Measurements from ENCODE around the gene IQCM. TPM values are rescaled to one million over a fixed set of nuclear protein-coding genes. Genes with fewer than 3 reads are reported as not detected.

The IQCM gene
- total and polyA plus RNA-seq, 10 of the 15 experiments (the other 5 are each of a cell fraction or from before 2014, with no cell fraction given), result not detected

GRCh38 chr4:149836546-149836945, 20.9 kb upstream of the IQCM start:
- Histone ChIP-seq H3K27me3 (replicated peaks in 1 of 2; ENCODE audit: control insufficient read depth in 2 of 2, insufficient read depth in 2 of 2, low read length in 1 of 2) (no peaks in the 10 kb centered on the region), H3K4me3 (no peak overlapping the region), H4K20me1 (ENCODE audit: control insufficient read depth, insufficient read depth) (no peaks in the 10 kb centered on the region), H2AFZ (ENCODE audit: control insufficient read depth, low read depth, low read length) (no peak overlapping the region), H3K4me2 (ENCODE audit: control insufficient read depth, insufficient read depth) (no peak overlapping the region), H3K79me2 (ENCODE audit: control insufficient read depth, insufficient read depth, low read length) (no peaks in the 10 kb centered on the region), H3K36me3 (ENCODE audit: control insufficient read depth in 2 of 2, insufficient read depth in 2 of 2, low read length in 1 of 2) (no peaks in the 10 kb centered on the region), H3K27ac (ENCODE audit: control insufficient read depth, insufficient read depth) (no peak overlapping the region), H3K9me3 (replicated peaks; ENCODE audit: control insufficient read depth, insufficient read depth, low read length) (no peaks in the 10 kb centered on the region), H3K4me1 (ENCODE audit: control insufficient read depth, insufficient read depth, low read length) (no peaks in the 10 kb centered on the region), H3K9ac (ENCODE audit: control insufficient read depth, insufficient read depth, low read length) (no peak overlapping the region)
- 10% methylated on average over 3 of the region's 3 CpGs for WGBS (ENCODE audit: insufficient coverage, insufficient replicate concordance, low lambda C conversion rate, missing lambda C conversion rate)
- no TSS peak for BruUV-seq (replicated peaks)
- intact Hi-C loops (cut with micrococcal nuclease; ENCODE audit: unreplicated experiment), result no loop called here
- FAIRE-seq (no peak), ATAC-seq (no peak), DNase-seq (ENCODE audit: low read depth, low spot score) (no peak)
- SMC1A ChIA-PET (ENCODE audit: uncharacterized antibody, unreplicated experiment), result interaction anchor here (1.2 kb wide), 1 partner anchor 23 kb away, joined by 3 read pairs; no protein-coding TSS in a partner anchor
- RAD21 ChIA-PET (ENCODE audit: unreplicated experiment), result no interaction called here
- in situ Hi-C loops (cut with MboI), result no loop called here
- TF ChIP-seq ZSCAN29 (IDR thresholded peaks at IDR 0.05) (no peak), E2F4 (IDR thresholded peaks at IDR 0.05; ENCODE audit: low read depth, low read length) (no peak), YY1 (IDR thresholded peaks at IDR 0.05; ENCODE audit: low read depth, low read length) (no peak), ELK1 (IDR thresholded peaks at IDR 0.05; ENCODE audit: low read depth, low read length) (no peak), TARDBP (IDR thresholded peaks at IDR 0.05; ENCODE audit: borderline replicate concordance) (no peak), SUZ12 (IDR thresholded peaks at IDR 0.05; ENCODE audit: unreplicated experiment) (no peak), ATF7 (IDR thresholded peaks at IDR 0.05; ENCODE audit: low read depth) (no peak), CEBPZ (IDR thresholded peaks at IDR 0.05; ENCODE audit: low read depth, low read length) (no peak), MAX (IDR thresholded peaks at IDR 0.05; ENCODE audit: low read depth, low read length) (no peak), MXI1 (IDR thresholded peaks at IDR 0.05; ENCODE audit: low read depth, low read length) (no peak), USF2 (IDR thresholded peaks at IDR 0.05; ENCODE audit: borderline replicate concordance, low read depth, low read length) (no peak), BHLHE40 (IDR thresholded peaks at IDR 0.05; ENCODE audit: borderline replicate concordance in 1 of 2, low read depth in 2 of 2, low read length in 1 of 2) (no peak), RAD51 (IDR thresholded peaks at IDR 0.05) (no peak), LARP7 (IDR thresholded peaks at IDR 0.05) (no peak), CHD4 (IDR thresholded peaks at IDR 0.05) (no peak), MEF2B (IDR thresholded peaks at IDR 0.05; ENCODE audit: partially characterized antibody, poor library complexity, severe bottlenecking) (no peak), SPI1 (IDR thresholded peaks at IDR 0.05; ENCODE audit: borderline replicate concordance, insufficient read depth, low read depth, low read length) (no peak)
- CTCF ChIA-PET, result no interaction called here
- POLR2A ChIA-PET, result no interaction called here
